ENCODE data around the gene ZSCAN5A.

- TF ChIP-seq ZFP30 (CRISPR knock-in tag; IDR thresholded peaks at IDR 0.05) (no peak), ZFP3 (CRISPR knock-in tag; IDR thresholded peaks at IDR 0.05) (no peak), ZNF8 (CRISPR knock-in tag; IDR thresholded peaks at IDR 0.05) (no peak), RARB (CRISPR knock-in tag; IDR thresholded peaks at IDR 0.05) (no peak), PATZ1 (CRISPR knock-in tag; IDR thresholded peaks at IDR 0.05; ENCODE audit: borderline replicate concordance) (no peak), ZC3H10 (CRISPR knock-in tag; IDR thresholded peaks at IDR 0.05) (no peak)
Observed at GRCh38 chr19:56199687-56200086, 115.0 kb downstream of the ZSCAN5A start.

Data from SK-N-SH treated with all-trans-retinoic acid at 6 μM for 48 hours (cell line).